B cell (primary cell): Measurements from ENCODE around the gene AGO3.

Experiments
- CTCF ChIP-seq: fragments of 200-600 bp; IDR thresholded peaks from one replicate; pipeline ENCODE4 v1.8.0; 2022; ENCODE audit warnings: antibody characterized with exemption, mild to moderate bottlenecking
- EZH2 ChIP-seq: IDR thresholded peaks from 2 replicates; pipeline ENCODE4 v1.6.1; 2012; ENCODE audit warnings: borderline replicate concordance, low read depth, mild to moderate bottlenecking, moderate library complexity, low read length; ENCODE audit not compliant: insufficient read depth, poor library complexity, severe bottlenecking

DNA sequence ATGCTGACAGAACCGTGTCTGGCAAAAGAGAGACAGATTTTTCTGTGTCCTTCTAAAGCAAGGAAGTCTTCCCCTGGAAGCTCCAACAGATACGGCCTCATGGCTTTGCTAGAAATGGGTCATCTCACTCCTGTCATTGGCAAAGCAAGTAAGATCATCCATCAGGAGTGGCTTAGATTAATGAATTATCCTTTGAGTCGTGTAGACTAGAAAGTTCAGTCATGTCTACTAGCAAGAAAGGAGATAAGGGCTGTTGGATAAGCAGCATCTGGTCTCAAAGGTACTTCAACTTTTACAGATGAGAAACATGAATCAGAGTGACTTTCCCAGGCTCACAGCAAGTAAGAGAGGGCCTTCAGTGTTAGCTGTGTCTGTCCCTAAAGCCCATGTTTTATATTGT is 3.4 kb upstream of the AGO3 start:
- TF ChIP-seq CTCF, result no peak
- no peak for TF ChIP-seq EZH2
